Progenitor cell of endocrine pancreas (in vitro differentiated cells): ENCODE data around the gene POLE. TPM values are rescaled to one million over a fixed set of nuclear protein-coding genes. Genes with fewer than 3 reads are reported as not detected.

Experiments
- DNase-seq: peaks from one replicate; pipeline ENCODE4 v3.0.0; 2021; ENCODE audit warnings: low spot score; ENCODE audit not compliant: unreplicated experiment
- H3K27ac Mint-ChIP-seq: 2 replicates; pipeline ENCODE4 v1.8.0; 2021; ENCODE audit warnings: mild to moderate bottlenecking, moderate library complexity, mixed read lengths
- H3K27me3 Mint-ChIP-seq: 2 replicates; pipeline ENCODE4 v1.8.0; 2021; ENCODE audit warnings: mixed read lengths
- H3K36me3 Mint-ChIP-seq: 2 replicates; pipeline ENCODE4 v1.8.0; 2022; ENCODE audit warnings: mixed read lengths; ENCODE audit not compliant: insufficient read depth
- H3K4me1 Mint-ChIP-seq: 2 replicates; pipeline ENCODE4 v1.8.0; 2021; ENCODE audit warnings: low read depth, mixed read lengths
- H3K4me3 Mint-ChIP-seq: 2 replicates; pipeline ENCODE4 v1.8.0; 2021; ENCODE audit warnings: low read depth, mild to moderate bottlenecking, moderate library complexity, mixed read lengths
- H3K9me3 Mint-ChIP-seq: 2 replicates; pipeline ENCODE4 v1.8.0; 2021; ENCODE audit warnings: low read depth, mixed read lengths
- CTCF ChIP-seq: fragments of 200-600 bp; sonication (generic); IDR thresholded peaks from one replicate; pipeline ENCODE4 v1.5.0; 2021; ENCODE audit warnings: antibody characterized with exemption, mild to moderate bottlenecking; ENCODE audit not compliant: unreplicated experiment
- total RNA-seq: library from RNA; stranded (reverse); gene quantifications from 2 replicates; pipeline ENCODE4 v1.2.1, GENCODE V29; 2021

POLE gene
- total RNA-seq, 1 donor from 2014 or later = 121 TPM

- no peak for TF ChIP-seq CTCF
- Mint-ChIP-seq H3K27me3 (no peaks in the 10 kb centered on the region), H3K4me3 (no peak overlapping the region), H3K36me3 (peaks cover 12% of the 10 kb centered on the region), H3K4me1 (no peaks in the 10 kb centered on the region), H3K27ac (no peak overlapping the region), H3K9me3 (no peaks in the 10 kb centered on the region)
- no peak for DNase-seq
Measured at GRCh38 chr12:132717011-132717410, 29.9 kb upstream of the POLE start.

- no peak for TF ChIP-seq CTCF
- Mint-ChIP-seq H3K9me3 (no peaks in the 10 kb centered on the region), H3K4me1 (peaks cover 5% of the 10 kb centered on the region), H3K27me3 (no peaks in the 10 kb centered on the region), H3K4me3 (no peak overlapping the region), H3K27ac (no peak overlapping the region), H3K36me3 (peaks cover 12% of the 10 kb centered on the region)
- DNase-seq = no peak
Measured at GRCh38 chr12:132716356-132716755, 29.2 kb upstream of the POLE start.

DNA sequence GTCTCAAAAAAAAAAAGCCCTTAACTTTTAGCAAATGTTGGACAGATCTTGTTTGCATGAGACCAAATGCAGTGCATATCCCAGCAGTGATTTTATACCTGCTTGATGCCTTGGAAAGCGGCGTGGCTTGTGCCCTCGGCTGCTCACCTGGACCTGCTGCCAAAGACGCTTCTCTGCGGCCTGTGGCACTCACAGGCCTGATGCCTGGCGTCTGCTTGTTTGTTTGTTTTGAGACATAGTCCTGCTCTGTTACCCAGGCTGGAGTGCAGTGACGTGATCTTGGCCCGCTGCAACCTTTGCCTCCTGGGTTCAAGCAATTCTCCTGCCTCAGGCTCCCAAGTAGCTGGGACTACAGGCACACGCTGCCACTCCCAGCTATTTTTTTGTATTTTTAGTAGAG is 28.7 kb upstream of the POLE start:
- no peak overlapping the region for H3K4me3 Mint-ChIP-seq
- H3K27ac Mint-ChIP-seq = no peak overlapping the region
- no peak for TF ChIP-seq CTCF
- no peaks in the 10 kb centered on the region for H3K9me3 Mint-ChIP-seq
- DNase-seq = no peak
- H3K36me3 Mint-ChIP-seq = peaks cover 10% of the 10 kb centered on the region
- peaks cover 6% of the 10 kb centered on the region for H3K4me1 Mint-ChIP-seq
- H3K27me3 Mint-ChIP-seq = no peaks in the 10 kb centered on the region

- Mint-ChIP-seq H3K4me1 (peaks cover 11% of the 10 kb centered on the region), H3K9me3 (no peaks in the 10 kb centered on the region), H3K27me3 (no peaks in the 10 kb centered on the region), H3K36me3 (peaks cover 4% of the 10 kb centered on the region), H3K4me3 (no peak overlapping the region), H3K27ac (no peak overlapping the region)
- no peak for DNase-seq
- no peak for TF ChIP-seq CTCF
Measured at GRCh38 chr12:132713123-132713522, 26.0 kb upstream of the POLE start.

DNA sequence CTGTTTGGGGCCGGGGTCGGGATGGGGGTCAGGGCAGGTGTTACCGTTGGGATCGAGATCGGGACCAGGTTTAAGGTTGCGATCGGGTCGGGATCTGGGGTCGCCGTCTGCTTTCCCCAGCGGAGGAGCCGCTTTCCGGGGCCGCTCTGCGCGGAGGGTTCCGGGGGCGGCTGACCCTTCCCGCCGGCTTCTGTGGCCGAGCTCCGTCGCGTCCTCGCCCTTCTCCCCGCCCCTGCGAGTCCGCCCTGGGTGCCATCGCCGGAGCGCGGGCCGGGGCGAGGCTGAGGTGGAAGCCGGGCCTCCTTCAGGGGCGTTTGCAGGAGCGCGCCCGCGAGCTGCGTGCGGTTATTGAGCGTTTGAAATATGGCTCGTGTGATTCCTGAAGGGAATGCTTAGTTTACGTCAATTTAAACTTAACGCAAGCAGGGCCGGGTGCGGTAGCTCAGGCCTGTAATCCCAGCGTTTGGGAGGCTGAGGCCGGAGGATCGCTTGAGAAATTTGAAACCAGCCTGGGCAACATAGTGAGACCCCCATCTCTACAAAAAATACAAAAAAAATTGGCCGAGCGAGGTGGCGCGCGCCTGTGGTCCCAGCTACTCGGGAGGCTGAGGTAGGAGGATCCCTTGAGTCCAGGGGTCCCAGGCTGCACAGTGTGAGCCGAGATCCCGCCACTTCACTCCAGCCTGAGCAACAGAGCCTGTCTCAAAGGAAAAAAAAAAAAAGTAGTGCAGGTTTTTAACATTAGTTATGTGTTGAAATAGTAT is 24.1 kb upstream of the POLE start:
- DNase-seq = peak; percentile 30
- Mint-ChIP-seq H3K9me3 (no peaks in the 10 kb centered on the region), H3K27me3 (no peaks in the 10 kb centered on the region), H3K27ac (peak overlapping the region; percentile 73), H3K4me1 (peaks cover 11% of the 10 kb centered on the region), H3K4me3 (peak overlapping the region; percentile 79), H3K36me3 (peaks cover 11% of the 10 kb centered on the region)
- no peak for TF ChIP-seq CTCF
